H1 (cell line): Measurements from ENCODE around the gene RUNX1. TPM values are rescaled to one million over a fixed set of nuclear protein-coding genes. Genes with fewer than 3 reads are reported as not detected.
A peak's percentile ranks its signal among the peaks of the same experiment; 100 is the strongest.

Experiments
- CTCF ChIA-PET: fragments of 300-600 bp; sonication (Branson Sonifier 250); formaldehyde crosslinking; loops from one replicate; lab custom pipeline; 2021; ENCODE audit not compliant: partially characterized antibody; lab: Charles Lee
- POLR2A ChIA-PET: fragments of 300-600 bp; sonication (Branson Sonifier 250); formaldehyde crosslinking; loops from one replicate; lab custom pipeline; 2021; ENCODE audit warnings: inconsistent platforms; ENCODE audit not compliant: partially characterized antibody; lab: Charles Lee
- DNase-seq, 2 experiments: peaks; one replicate each; pipeline versions ENCODE4 v3.0.0 to v3.0.0-alpha.2; 2010 to 2022; ENCODE audit warnings: low spot score in 2 of 2, low read depth in 1 of 2, mixed read lengths in 1 of 2
- FAIRE-seq: peaks from 2 replicates; lab custom pipeline; 2011; peaks lifted over from hg19 to GRCh38; lab: Jason Lieb, UNC
- H2AFZ ChIP-seq: 2 replicates; pipeline ENCODE4 v1.8.1; 2012; ENCODE audit warnings: low read length, inconsistent platforms
- H2AK5ac ChIP-seq: 2 replicates; pipeline ENCODE4 v1.6.1; 2013; ENCODE audit warnings: low read depth, low read length
- H2BK120ac ChIP-seq: replicated peaks from 2 replicates; pipeline ENCODE3; 2013; ENCODE audit warnings: low read depth, low read length, inconsistent platforms
- H2BK12ac ChIP-seq: 2 replicates; pipeline ENCODE4 v1.6.1; 2013; ENCODE audit warnings: low read depth, low read length
- H2BK15ac ChIP-seq: 2 replicates; pipeline ENCODE4 v1.6.1; 2013; ENCODE audit warnings: low read length
- H2BK20ac ChIP-seq: 2 replicates; pipeline ENCODE4 v1.6.1; 2013; ENCODE audit warnings: low read length
- H2BK5ac ChIP-seq: 2 replicates; pipeline ENCODE4 v1.6.1; 2013; ENCODE audit warnings: low read depth, low read length
- H3K14ac ChIP-seq: 2 replicates; pipeline ENCODE4 v1.6.1; 2013; ENCODE audit warnings: inconsistent platforms; ENCODE audit not compliant: insufficient read length
- H3K18ac ChIP-seq: 2 replicates; pipeline ENCODE4 v1.6.1; 2013; ENCODE audit warnings: low read length; ENCODE audit errors: extremely low read depth
- H3K23ac ChIP-seq: 2 replicates; pipeline ENCODE4 v1.6.1; 2013; ENCODE audit warnings: inconsistent platforms; ENCODE audit not compliant: insufficient read length
- H3K23me2 ChIP-seq: 2 replicates; pipeline ENCODE4 v1.6.1; 2013; ENCODE audit warnings: low read depth, low read length
- H3K27ac ChIP-seq: 2 replicates; pipeline ENCODE4 v1.6.1; 2011; ENCODE audit warnings: low read depth, low read length, inconsistent platforms
- H3K27me3 ChIP-seq, 4 experiments: replicated peaks in 1 of 4; 1 replicate in 1 of 4; 2 replicates in 3 of 4; pipeline versions ENCODE4 v1.6.1 to v1.8.1; 2011 to 2013; ENCODE audit warnings: low read length in 3 of 4, mild to moderate bottlenecking in 3 of 4, inconsistent platforms in 2 of 4, mixed read lengths in 2 of 4, moderate library complexity in 1 of 4; ENCODE audit not compliant: control insufficient read depth in 3 of 4, insufficient read depth in 3 of 4; ENCODE audit errors: extremely low read depth in 1 of 4
- H3K36me3 ChIP-seq, 4 experiments: 2 replicates each; pipeline versions ENCODE4 v1.6.1 to v1.8.1; 2011 to 2013; ENCODE audit warnings: mild to moderate bottlenecking in 4 of 4, low read length in 3 of 4, moderate library complexity in 2 of 4, control low read depth in 1 of 4, inconsistent platforms in 1 of 4; ENCODE audit not compliant: insufficient read depth in 4 of 4, control insufficient read depth in 2 of 4
- H3K4ac ChIP-seq: replicated peaks from 2 replicates; pipeline ENCODE3; 2013; ENCODE audit warnings: low read length, low read depth, mixed read lengths, inconsistent platforms; ENCODE audit not compliant: insufficient read length
- H3K4me1 ChIP-seq, 4 experiments: replicated peaks in 1 of 4; 1 replicate in 1 of 4; 2 replicates in 3 of 4; pipeline versions ENCODE4 v1.6.1 to v1.8.1; 2011 to 2013; ENCODE audit warnings: low read length in 3 of 4, inconsistent platforms in 2 of 4, mixed read lengths in 1 of 4; ENCODE audit not compliant: insufficient read depth in 4 of 4, control insufficient read depth in 3 of 4
- H3K4me2 ChIP-seq, 2 experiments: 2 replicates each; pipeline versions ENCODE4 v1.6.1 to v1.8.1; 2011 to 2013; ENCODE audit warnings: low read depth in 2 of 2, low read length in 2 of 2, control low read depth in 1 of 2, inconsistent platforms in 1 of 2, mild to moderate bottlenecking in 1 of 2; ENCODE audit not compliant: insufficient read depth in 1 of 2
- H3K4me3 ChIP-seq, 4 experiments: fragments of 200-600, 300-600 bp in 1 of 4; sonication (generic), shearing (Covaris generic), sonication (Bioruptor Twin) in 1 of 4; 2 replicates each; pipeline versions ENCODE4 v1.5.1 to v1.8.1; 2011 to 2016; ENCODE audit warnings: low read length in 4 of 4, low read depth in 3 of 4, control low read depth in 2 of 4, inconsistent platforms in 2 of 4, mild to moderate bottlenecking in 2 of 4, mixed read lengths in 1 of 4, moderate library complexity in 1 of 4; ENCODE audit not compliant: insufficient read depth in 2 of 4; ENCODE audit errors: extremely low read depth in 1 of 4
- H3K56ac ChIP-seq: replicated peaks from 2 replicates; pipeline ENCODE3; 2013; ENCODE audit warnings: low read depth, mild to moderate bottlenecking, mixed read lengths, low read length, inconsistent platforms; ENCODE audit not compliant: insufficient read length
- H3K79me1 ChIP-seq: 2 replicates; pipeline ENCODE4 v1.6.1; 2013; ENCODE audit warnings: low read depth, low read length, control low read depth
- H3K79me2 ChIP-seq, 2 experiments: 2 replicates each; pipeline versions ENCODE4 v1.6.1 to v1.8.1; 2012 to 2013; ENCODE audit warnings: low read length in 2 of 2, mild to moderate bottlenecking in 2 of 2, inconsistent platforms in 1 of 2; ENCODE audit not compliant: insufficient read depth in 2 of 2, control insufficient read depth in 1 of 2
- H3K9ac ChIP-seq, 4 experiments: replicated peaks in 1 of 4; 1 replicate in 1 of 4; 2 replicates in 3 of 4; pipeline versions ENCODE4 v1.6.1 to v1.8.1; 2011 to 2013; ENCODE audit warnings: low read depth in 3 of 4, low read length in 3 of 4, control low read depth in 2 of 4, mild to moderate bottlenecking in 2 of 4, moderate library complexity in 2 of 4, inconsistent platforms in 1 of 4; ENCODE audit errors: extremely low read depth in 1 of 4
- H3K9me3 ChIP-seq, 2 experiments: 2 replicates each; pipeline versions ENCODE4 v1.6.1 to v1.8.1; 2012 to 2013; ENCODE audit warnings: mild to moderate bottlenecking in 2 of 2, moderate library complexity in 2 of 2, control low read depth in 1 of 2, inconsistent platforms in 1 of 2, low read depth in 1 of 2, low read length in 1 of 2, mixed read lengths in 1 of 2; ENCODE audit not compliant: insufficient read depth in 2 of 2
- H4K20me1 ChIP-seq, 2 experiments: replicated peaks in 1 of 2; 2 replicates each; pipeline versions ENCODE3 to v1.8.1; 2011 to 2013; ENCODE audit warnings: inconsistent platforms in 2 of 2, low read length in 2 of 2, mild to moderate bottlenecking in 1 of 2; ENCODE audit not compliant: insufficient read depth in 2 of 2, control insufficient read depth in 1 of 2
- H4K5ac ChIP-seq: 2 replicates; pipeline ENCODE4 v1.6.1; 2013; ENCODE audit warnings: low read length, low read depth, mixed read lengths, inconsistent platforms; ENCODE audit not compliant: insufficient read length
- H4K8ac ChIP-seq: 2 replicates; pipeline ENCODE4 v1.8.0; 2013; ENCODE audit warnings: mild to moderate bottlenecking, moderate library complexity, low read length, inconsistent platforms; ENCODE audit not compliant: insufficient read depth; ENCODE audit errors: extremely low read depth
- H4K91ac ChIP-seq: replicated peaks from 2 replicates; pipeline ENCODE3; 2013; ENCODE audit warnings: low read length, mixed read lengths, inconsistent platforms; ENCODE audit not compliant: insufficient read length
- BACH1 ChIP-seq: IDR thresholded peaks from 2 replicates; pipeline ENCODE4 v1.6.1; 2012; ENCODE audit warnings: low read length, improper control_type of control experiment
- CEBPB ChIP-seq: IDR thresholded peaks from 2 replicates; pipeline ENCODE4 v1.6.1; 2012; ENCODE audit warnings: low read depth, low read length
- WGBS, 2 experiments: shearing (Covaris generic) in 1 of 2; methylation state at CpG; one replicate each; pipeline versions ENCODE4 v1.1.6 to v1.1.7; 2013 to 2015; ENCODE audit warnings: low lambda C conversion rate in 2 of 2, mixed read lengths in 2 of 2, inconsistent platforms in 1 of 2, low coverage in 1 of 2, missing lambda C conversion rate in 1 of 2; ENCODE audit not compliant: insufficient replicate concordance in 2 of 2, insufficient coverage in 1 of 2, insufficient read length in 1 of 2; ENCODE audit errors: extremely low coverage in 1 of 2, missing lambda C conversion rate in 1 of 2; 5-methylcytosine and 5-hydroxymethylcytosine counted together
- polyA plus RNA-seq, 7 experiments: library from polyadenylated mRNA; depleted of rRNA in 3 of 7; stranded (reverse) in 5 of 7; unstranded in 2 of 7; fragments of >200 nt in 5 of 7; fragments of 200-250 nt in 2 of 7; gene quantifications; 1 replicate in 5 of 7; 2 replicates in 1 of 7; 4 replicates in 1 of 7; pipeline versions ENCODE4 v1.2.1 to v1.2.3, GENCODE V29; 2011 to 2013; ENCODE audit warnings: missing spikeins in 2 of 7, mixed read lengths in 2 of 7
- total RNA-seq: library from RNA; stranded (reverse); fragmentation: NEBNext Ultra II Directional; extraction: Animal tissue kit (Norgen Biotek cat#: 25700); gene quantifications from 2 replicates; pipeline ENCODE4 v1.2.1, GENCODE V29; 2021

Gene RUNX1
- total and polyA plus RNA-seq, 2 of the 8 experiments (the other 6 are each of a cell fraction or from before 2014, with no cell fraction given): 0.20 to 0.60 TPM

DNA sequence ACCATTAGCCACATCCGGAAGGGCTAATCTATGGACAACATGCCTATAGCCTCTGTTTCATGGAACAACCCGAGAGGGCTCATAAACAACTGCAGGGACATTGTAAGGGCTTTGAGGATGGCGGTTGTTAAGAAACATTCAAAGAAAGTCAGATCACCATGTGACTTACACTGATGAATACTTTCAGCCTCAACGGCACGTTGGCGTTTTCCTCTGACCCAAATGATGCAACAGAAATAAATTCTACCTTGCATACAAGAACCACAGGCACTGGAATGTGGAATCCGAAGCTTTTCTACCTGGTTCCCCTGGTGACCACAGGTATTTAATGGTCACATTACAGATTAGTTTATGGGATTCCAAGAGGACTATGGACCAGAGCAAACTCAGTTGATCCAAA is 273.3 kb downstream of the RUNX1 start:
- H3K27ac ChIP-seq: no peak overlapping the region
- no peak for TF ChIP-seq BACH1
- peak; percentile 24; the same call in 1 of the 2 replicates for TF ChIP-seq CEBPB
- no peak overlapping the region for H3K4me3 ChIP-seq
- H2AFZ ChIP-seq: no peak overlapping the region
- 90% methylated on average over 7 of the region's 7 CpGs; no CpG with 5 or more reads in 1 of the 2 experiments for WGBS, 2 experiments
- H3K23ac ChIP-seq: no peak overlapping the region
- H4K91ac ChIP-seq: no peak overlapping the region
- H3K79me1 ChIP-seq: no peaks in the 10 kb centered on the region
- H3K27me3 ChIP-seq: no peaks in the 10 kb centered on the region
- no peak overlapping the region for H3K14ac ChIP-seq
- DNase-seq (no peak), FAIRE-seq (no peak)
- H3K18ac ChIP-seq: no peak overlapping the region
- no peak overlapping the region for H2BK15ac ChIP-seq
- H3K9ac ChIP-seq: no peak overlapping the region
- H3K4ac ChIP-seq: no peak overlapping the region
- H3K36me3 ChIP-seq: no peaks in the 10 kb centered on the region
- ChIA-PET CTCF (interaction anchor here (1.5 to 2.8 kb wide), 2 partner anchors 13 to 30 kb away, joined by 4 to 11 read pairs; no protein-coding TSS in a partner anchor), POLR2A (no interaction called here)
- no peaks in the 10 kb centered on the region for H3K4me1 ChIP-seq
- H2AK5ac ChIP-seq: no peak overlapping the region
- no peak overlapping the region for H4K8ac ChIP-seq
- no peaks in the 10 kb centered on the region for H3K79me2 ChIP-seq
- no peak overlapping the region for H2BK120ac ChIP-seq
- no peak overlapping the region for H2BK12ac ChIP-seq
- H4K5ac ChIP-seq: no peak overlapping the region
- H4K20me1 ChIP-seq: no peaks in the 10 kb centered on the region
- no peak overlapping the region for H2BK5ac ChIP-seq
- H3K9me3 ChIP-seq: no peaks in the 10 kb centered on the region; a peak in 1 of 4 replicates
- no peaks in the 10 kb centered on the region for H3K23me2 ChIP-seq
- no peak overlapping the region for H3K4me2 ChIP-seq
- H2BK20ac ChIP-seq: no peak overlapping the region
- no peak overlapping the region for H3K56ac ChIP-seq
